Measurements from ENCODE around the gene BIN1. TPM values are rescaled to one million over a fixed set of nuclear protein-coding genes. Genes with fewer than 3 reads are reported as not detected.
"Not testable (repeated sequence)": the region's sequence is repeated elsewhere in the genome, so short reads cannot be mapped to it uniquely, and the experiment has no call there.

The BIN1 gene
- total and polyA plus RNA-seq, 7 donors, result 615 to 1,667 (median 1,331) TPM

DNA sequence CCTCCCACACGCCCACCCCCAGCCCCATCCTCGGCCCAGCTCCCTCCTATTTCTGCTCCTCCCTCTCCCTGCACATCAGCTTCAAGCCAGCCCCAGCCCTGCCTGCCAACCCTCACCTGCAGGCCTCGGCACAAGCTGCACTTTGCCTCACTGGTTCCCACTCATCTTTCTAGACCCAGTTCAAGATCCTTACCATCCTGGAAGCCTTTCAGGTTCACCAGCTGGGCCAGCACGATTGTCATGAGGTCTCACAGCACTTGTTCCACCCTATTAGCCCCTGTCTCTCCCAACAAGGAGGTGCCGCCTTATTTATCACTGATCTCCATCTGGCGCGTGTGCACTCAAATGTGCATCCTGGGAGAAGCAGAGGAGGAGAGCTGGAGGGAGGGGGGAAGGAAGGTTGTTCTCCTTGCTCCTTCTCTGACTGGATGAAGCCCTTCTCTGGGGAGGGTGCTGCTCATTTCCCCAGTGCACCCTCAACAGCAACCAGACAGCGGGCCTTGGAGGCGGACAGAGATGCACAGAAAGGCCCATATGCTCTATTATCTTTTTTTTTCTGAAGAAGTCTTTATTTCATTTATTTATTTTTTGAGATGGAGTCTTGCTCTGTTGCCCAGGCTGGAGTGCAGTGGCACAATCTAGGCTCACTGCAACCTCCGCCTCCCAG lies 15.5 kb upstream of the BIN1 start:
- H3K4me1 ChIP-seq, result no peaks in the 10 kb centered on the region
- intact Hi-C loops (cut with DNase I), result no loop called here
- H3K27me3 ChIP-seq (ENCODE audit: insufficient read depth in 3 of 3, low read length in 2 of 3), result no peaks in the 10 kb centered on the region
- ATAC-seq (no peak), DNase-seq (no peak)
- H3K4me3 ChIP-seq, result no peak overlapping the region
- no peaks in the 10 kb centered on the region for H3K36me3 ChIP-seq (ENCODE audit: insufficient read depth in 1 of 2, low read depth in 1 of 2)
- TF ChIP-seq, protein P1, sequence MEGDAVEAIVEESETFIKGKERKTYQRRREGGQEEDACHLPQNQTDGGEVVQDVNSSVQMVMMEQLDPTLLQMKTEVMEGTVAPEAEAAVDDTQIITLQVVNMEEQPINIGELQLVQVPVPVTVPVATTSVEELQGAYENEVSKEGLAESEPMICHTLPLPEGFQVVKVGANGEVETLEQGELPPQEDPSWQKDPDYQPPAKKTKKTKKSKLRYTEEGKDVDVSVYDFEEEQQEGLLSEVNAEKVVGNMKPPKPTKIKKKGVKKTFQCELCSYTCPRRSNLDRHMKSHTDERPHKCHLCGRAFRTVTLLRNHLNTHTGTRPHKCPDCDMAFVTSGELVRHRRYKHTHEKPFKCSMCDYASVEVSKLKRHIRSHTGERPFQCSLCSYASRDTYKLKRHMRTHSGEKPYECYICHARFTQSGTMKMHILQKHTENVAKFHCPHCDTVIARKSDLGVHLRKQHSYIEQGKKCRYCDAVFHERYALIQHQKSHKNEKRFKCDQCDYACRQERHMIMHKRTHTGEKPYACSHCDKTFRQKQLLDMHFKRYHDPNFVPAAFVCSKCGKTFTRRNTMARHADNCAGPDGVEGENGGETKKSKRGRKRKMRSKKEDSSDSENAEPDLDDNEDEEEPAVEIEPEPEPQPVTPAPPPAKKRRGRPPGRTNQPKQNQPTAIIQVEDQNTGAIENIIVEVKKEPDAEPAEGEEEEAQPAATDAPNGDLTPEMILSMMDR (IDR thresholded peaks at IDR 0.05), result no peak
- H3K27ac ChIP-seq, result no peak overlapping the region
- no peaks in the 10 kb centered on the region for H3K9me3 ChIP-seq
- 86% methylated on average over 10 of the region's 10 CpGs for WGBS, 3 donors

DNA sequence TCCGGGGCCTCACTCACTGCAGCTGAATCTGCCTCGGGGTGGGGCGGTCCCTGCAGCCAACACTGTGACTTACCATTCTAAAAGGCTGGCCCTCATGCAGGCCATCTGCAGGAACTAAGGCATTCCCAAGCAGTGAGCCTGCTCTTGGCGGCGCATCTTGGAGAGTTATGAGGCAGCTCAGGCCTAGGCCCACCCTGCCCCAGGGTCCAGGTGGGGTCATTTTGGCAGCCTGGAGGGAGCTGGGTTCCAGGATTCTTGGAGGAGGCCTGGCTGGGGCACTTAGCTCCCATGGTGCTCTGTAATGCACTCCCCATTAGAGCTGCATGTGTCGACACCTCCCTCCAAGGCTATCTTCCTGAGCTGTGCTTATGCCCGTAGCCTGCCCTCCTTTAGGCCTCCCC lies 14.8 kb upstream of the BIN1 start:
- Histone ChIP-seq H3K27ac (no peak overlapping the region), H3K4me1 (no peaks in the 10 kb centered on the region), H3K4me3 (no peak overlapping the region), H3K27me3 (ENCODE audit: insufficient read depth in 3 of 3, low read length in 2 of 3) (no peaks in the 10 kb centered on the region), H3K9me3 (no peaks in the 10 kb centered on the region), H3K36me3 (ENCODE audit: insufficient read depth in 1 of 2, low read depth in 1 of 2) (no peaks in the 10 kb centered on the region)
- DNase-seq, result peak; percentile 86 to 89
- TF ChIP-seq, protein P1 (IDR thresholded peaks at IDR 0.05), result no peak
- ATAC-seq, result peak; percentile 40 to 86 (median 75)
- intact Hi-C loops (cut with DNase I), result no loop called here
- 67 to 81% (median 78%) methylated on average over 7 of the region's 7 CpGs for WGBS, 3 donors

DNA sequence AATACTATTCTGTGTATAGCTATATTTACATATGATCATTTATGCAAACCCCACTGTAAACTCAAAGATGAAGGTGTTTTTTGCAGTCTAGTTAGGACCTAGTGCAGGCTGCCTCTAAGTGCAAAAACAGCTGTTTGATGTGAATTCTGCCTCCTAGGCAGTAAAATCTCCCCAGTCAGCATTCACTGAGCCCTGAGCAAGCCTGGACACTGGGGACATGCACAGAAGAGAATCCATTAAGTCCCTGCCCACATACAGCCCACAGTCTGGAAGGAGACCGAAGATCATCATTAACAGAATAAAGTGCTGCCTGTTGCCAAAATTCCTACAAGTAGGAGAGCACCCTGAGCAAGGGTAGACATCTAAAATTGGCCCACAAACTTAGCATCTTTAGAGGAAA lies 14.4 kb upstream of the BIN1 start:
- H3K27ac ChIP-seq, result no peak overlapping the region
- TF ChIP-seq, protein P1 (IDR thresholded peaks at IDR 0.05), result no peak
- no peaks in the 10 kb centered on the region for H3K36me3 ChIP-seq (ENCODE audit: insufficient read depth in 1 of 2, low read depth in 1 of 2)
- DNase-seq, result no peak
- intact Hi-C loops (cut with DNase I), result no loop called here
- WGBS, 3 donors, result 64 to 77% (median 75%) methylated on average over 1 of the region's 1 CpG
- H3K4me1 ChIP-seq, result no peaks in the 10 kb centered on the region
- H3K4me3 ChIP-seq, result no peak overlapping the region
- no peaks in the 10 kb centered on the region for H3K9me3 ChIP-seq
- no peaks in the 10 kb centered on the region for H3K27me3 ChIP-seq (ENCODE audit: insufficient read depth in 3 of 3, low read length in 2 of 3)
- ATAC-seq, result peak; percentile 14 to 45 (median 22)

DNA sequence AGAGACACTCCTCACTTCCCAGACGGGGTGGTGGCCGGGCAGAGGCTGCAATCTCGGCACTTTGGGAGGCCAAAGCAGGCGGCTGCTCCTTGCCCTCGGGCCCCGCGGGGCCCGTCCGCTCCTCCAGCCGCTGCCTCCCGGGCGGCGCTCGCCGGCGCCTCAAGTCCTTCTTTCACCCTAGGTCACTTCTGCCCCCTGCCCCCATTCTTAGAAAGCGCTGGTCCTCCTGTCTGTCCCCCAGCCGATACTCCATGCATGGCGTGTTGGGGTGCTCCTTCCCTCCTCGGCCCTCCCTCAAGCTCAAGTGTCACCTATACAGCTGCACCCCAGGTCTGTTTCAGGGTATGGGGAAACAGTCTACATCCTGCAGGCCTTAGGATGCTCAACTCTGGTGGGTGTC lies 13.5 kb upstream of the BIN1 start:
- H3K9me3 ChIP-seq; DNase-seq; H3K4me1 ChIP-seq; H3K4me3 ChIP-seq; H3K27me3 ChIP-seq (ENCODE audit: insufficient read depth in 3 of 3, low read length in 2 of 3); H3K36me3 ChIP-seq (ENCODE audit: insufficient read depth in 1 of 2, low read depth in 1 of 2); intact Hi-C loops (cut with DNase I); ATAC-seq; H3K27ac ChIP-seq: not testable (repeated sequence)
- WGBS, 3 donors, result 97 to 99% (median 97%) methylated on average over 16 of the region's 20 CpGs

DNA sequence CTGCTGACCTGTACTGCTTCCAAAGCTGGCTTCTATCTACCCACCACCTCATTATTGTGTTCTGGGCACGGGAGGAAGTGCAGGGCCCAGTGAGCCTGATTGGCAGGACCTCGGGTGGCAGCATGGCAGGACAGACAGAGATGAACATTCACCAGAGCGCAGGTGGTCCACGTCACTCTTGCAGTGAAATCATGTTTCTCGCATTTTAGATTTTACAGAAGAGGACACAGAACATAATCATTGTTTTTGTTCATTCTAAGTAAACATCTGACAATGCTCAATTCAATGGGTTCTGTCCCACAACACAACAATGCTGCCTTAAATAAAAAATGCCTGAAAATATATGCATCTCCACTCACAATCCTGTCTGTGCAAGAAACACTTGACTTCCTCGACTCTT lies 11.5 kb upstream of the BIN1 start:
- DNase-seq (no peak), ATAC-seq (no peak)
- TF ChIP-seq, protein P1 (IDR thresholded peaks at IDR 0.05), result no peak
- 70 to 91% (median 84%) methylated on average over 6 of the region's 6 CpGs for WGBS, 3 donors
- no peaks in the 10 kb centered on the region for H3K36me3 ChIP-seq (ENCODE audit: insufficient read depth in 1 of 2, low read depth in 1 of 2)
- no peaks in the 10 kb centered on the region for H3K9me3 ChIP-seq
- intact Hi-C loops (cut with DNase I), result no loop called here
- no peak overlapping the region for H3K27ac ChIP-seq
- H3K27me3 ChIP-seq (ENCODE audit: insufficient read depth in 3 of 3, low read length in 2 of 3), result no peaks in the 10 kb centered on the region
- no peak overlapping the region for H3K4me3 ChIP-seq
- no peaks in the 10 kb centered on the region for H3K4me1 ChIP-seq

Data from psoas muscle (tissue), 8 donors.